ENCODE data around the gene CHST11. TPM values are rescaled to one million over a fixed set of nuclear protein-coding genes. Genes with fewer than 3 reads are reported as not detected.

Gene CHST11
- total RNA-seq, 1 experiment from 2014 or later: 3.8 TPM

DNA sequence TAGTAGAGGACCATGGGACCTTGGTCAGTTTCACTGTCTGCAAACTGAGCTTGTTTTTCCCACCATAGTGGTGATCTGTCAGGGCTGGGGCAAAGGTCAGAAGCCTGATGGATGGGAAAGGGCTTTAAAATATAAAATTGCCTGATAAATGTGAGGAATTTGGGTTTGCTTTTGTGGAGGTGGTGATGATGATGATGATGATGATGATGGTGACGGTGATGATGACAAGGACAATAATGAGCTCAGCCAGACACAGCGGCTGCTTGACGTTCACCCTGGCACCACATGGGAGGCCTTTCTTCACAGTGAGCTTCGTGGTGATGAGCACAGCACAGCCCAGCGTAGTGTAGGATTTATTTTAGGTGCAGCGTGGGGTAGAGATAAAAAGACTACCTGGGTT lies 257.6 kb downstream of the CHST11 start:
- DNase-seq (ENCODE audit: low spot score): no peak

- DNase-seq (ENCODE audit: low spot score): no peak
Observed at GRCh38 chr12:104716172-104716571, 259.4 kb downstream of the CHST11 start.

DNA sequence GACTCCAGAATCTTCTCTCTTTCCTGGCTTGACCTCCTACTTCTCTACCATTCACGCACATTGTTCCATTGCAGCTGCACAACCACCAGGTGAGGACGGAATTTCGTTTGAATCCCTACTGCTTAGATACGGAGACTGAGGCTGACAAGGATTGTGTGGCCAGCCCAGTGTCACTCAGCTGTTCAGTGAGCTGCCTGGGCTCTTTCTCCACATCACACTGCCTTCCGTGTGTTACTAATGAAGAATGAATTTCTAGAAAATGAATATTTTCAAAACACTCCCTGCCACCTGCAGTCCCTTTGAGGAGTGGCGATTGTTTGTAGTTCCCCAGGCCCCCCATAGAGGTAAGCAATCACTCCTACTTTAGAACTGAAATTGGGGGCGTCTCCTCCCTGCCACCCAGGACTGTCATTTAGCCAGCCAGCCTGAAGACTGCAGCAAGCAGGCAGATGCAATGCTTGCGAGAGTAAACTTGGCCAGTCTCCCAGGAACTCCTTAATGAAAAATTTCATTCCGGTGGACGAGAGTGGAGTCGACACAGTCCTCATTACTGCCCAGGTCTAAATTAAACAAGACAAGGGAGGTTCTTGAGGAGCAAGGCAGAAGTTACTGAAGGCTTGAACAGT lies 261.7 kb downstream of the CHST11 start:
- no peak for DNase-seq (ENCODE audit: low spot score)

DNA sequence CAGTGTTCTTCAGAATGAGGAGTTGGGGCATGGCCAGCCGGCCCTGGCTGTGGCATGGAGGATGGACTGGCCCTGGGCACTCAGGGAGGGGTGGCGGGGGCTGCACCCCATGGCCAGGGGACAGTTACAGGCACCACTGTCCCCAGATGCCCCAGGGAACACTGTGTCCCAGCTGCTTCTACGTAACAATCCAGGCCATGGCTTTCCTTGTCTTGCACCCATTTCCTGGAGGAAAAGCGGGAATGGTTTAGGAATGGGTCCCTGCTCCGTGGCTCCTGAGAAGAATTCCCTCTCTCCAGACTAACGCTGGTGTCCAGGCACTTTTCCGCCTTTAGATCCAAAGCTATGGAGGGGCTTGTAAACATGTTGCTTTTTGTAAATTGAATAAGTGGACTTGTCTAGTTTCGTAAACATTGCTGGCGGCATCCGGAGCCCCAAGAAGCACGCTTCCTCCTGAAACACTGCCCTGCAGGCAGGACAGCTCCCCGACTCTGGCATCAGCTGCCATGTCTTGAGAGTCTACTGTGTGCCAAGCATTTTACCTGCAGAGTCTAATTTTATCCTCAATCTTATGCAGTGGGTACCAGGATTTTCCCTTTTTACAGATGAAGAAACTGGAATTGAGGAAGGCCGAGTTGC lies 263.1 kb downstream of the CHST11 start:
- no peak for DNase-seq (ENCODE audit: low spot score)

DNA sequence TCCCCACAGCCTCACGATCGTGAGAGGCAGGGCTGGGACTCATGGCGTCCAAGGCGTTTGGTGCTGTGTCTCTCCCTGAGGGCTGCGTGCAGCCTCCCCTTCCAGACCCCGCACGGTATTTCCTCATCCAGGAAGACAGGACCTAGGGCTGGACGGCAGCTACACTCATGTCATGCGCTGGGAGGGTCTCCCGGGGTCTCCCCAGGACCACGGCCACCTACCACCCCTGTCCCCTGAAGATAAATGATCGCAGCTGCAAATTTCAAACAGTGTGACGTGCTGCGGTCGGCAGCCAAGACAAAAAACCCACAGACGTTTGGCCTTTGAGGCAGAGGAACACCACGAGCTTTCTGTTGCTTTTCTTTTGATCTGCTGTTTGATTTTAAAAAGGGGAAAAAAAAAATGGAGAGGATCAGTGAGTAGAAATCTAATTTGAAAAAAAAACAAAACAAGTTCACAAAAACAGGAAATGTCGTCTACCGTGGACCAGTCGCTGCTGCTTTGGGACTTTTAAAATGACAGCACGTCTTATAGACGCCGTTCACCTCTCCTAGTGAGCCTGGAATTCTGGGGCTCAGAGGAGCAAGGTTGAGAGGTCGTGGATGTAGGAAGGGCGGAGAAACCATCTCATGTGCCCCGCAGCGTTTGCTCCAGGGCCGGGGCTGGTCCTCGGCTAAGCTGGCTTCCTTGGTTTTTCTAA lies 263.7 kb downstream of the CHST11 start:
- DNase-seq (ENCODE audit: low spot score): no peak

GRCh38 chr12:104721039-104721405 lies 264.3 kb downstream of the CHST11 start:
- no peak for DNase-seq (ENCODE audit: low spot score)

DNA sequence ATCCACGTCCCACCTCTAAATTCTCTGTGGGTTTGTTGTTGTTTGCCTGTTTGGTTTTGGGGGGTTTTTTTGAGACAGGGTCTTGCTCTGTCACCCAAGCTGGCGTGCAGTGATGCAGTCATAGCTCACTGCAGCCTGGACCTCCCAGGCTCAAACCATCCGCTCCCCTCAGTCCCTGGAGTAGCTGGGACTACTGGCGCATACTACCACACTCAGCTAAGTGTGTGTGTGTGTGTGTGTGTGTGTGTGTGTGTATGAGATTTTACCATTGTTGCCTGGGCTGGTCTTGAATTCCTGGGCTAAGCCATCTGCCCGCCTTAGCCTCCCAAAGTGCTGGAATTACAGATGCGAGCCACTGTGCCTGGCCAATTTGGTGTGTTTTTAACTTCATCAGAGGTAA lies 265.2 kb downstream of the CHST11 start:
- no peak for DNase-seq (ENCODE audit: low spot score)

GRCh38 chr12:104722601-104723534 lies 266.1 kb downstream of the CHST11 start:
- no peak for DNase-seq (ENCODE audit: low spot score)

GRCh38 chr12:104723895-104724294 lies 267.1 kb downstream of the CHST11 start:
- no peak for DNase-seq (ENCODE audit: low spot score)

- no peak for DNase-seq (ENCODE audit: low spot score)
Observed at GRCh38 chr12:104724992-104725585, 268.3 kb downstream of the CHST11 start.

DNA sequence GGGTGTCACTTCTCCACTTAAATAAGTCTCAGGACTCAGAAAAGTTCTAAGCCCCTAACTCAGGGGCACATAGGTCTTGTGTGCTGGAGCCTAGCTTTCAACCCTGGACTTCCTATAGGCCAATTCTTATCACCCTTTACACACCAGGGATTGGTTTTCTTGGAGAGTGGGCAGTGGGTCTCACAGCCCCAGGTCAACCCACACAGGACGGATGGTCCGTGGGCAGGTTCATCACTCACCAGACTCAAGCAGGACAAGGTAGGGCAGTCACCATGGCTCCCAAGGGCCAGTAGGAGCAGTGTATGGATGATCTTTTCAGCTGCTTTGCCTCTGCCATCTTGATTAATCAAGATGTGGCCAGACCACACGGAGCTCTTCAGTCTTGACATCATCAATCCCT lies 268.9 kb downstream of the CHST11 start:
- no peak for DNase-seq (ENCODE audit: low spot score)

GRCh38 chr12:104727726-104728465 lies 271.1 kb downstream of the CHST11 start:
- no peak for DNase-seq (ENCODE audit: low spot score)

DNA sequence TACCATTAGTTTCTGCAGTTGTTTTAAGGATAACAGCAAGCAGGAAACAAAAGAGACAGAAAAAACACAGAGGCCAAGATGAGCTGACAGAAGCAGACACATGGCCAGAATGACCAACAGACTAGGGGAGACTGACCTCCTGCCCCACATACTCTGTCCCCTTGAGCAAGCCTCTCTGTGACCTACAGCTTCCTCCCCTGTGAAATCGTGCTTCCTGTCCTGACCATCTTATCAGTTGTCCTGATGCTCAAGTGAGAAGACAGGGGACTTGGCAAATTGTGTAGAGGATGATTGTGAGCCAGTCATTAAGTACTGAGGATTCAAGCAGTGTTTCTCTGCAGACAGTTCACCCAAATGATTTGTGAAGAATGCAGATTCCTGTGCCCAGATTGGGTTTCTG lies 272.3 kb downstream of the CHST11 start:
- no peak for DNase-seq (ENCODE audit: low spot score)

DNA sequence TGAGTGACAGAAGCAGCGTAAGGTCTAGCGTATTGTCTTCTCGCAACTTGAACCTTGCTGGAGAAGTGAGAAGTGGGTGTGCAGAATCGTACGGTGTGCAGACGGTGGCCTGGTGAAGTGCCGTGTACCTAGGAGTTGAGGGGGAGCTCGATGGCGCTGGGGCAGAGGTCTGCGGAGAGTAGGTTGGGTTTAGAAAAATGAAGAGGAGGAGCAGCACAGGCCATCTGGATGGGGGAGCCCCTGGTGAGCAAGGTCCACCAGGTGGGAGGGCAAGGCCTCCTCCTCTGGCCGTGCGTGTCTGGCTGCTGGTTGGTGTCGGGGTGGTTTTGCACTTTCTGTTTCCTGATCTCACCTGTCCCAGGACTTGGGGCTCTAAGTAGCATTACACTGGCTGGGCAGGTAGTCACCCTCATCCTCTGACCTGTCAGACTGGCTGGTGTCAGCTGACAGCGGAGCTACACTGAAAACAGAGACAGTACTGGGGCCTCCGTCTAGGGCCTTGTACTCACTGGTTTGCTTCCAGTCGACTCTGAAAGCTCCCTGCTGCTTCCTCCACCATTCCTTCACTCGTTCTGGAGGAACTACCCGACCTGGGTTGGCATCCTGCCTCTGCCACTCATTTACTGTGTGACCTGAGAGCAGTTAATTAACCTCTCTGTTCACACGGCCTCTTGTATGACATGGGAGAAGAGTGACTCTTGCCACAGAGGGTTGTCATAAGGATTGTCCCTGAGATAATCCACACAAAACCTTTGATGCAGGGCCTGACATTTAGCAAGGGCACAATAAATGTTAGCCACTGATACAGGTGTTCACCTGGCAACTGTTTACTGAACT lies 273.1 kb downstream of the CHST11 start:
- DNase-seq (ENCODE audit: low spot score): no peak

GRCh38 chr12:104730763-104731162 lies 274.0 kb downstream of the CHST11 start:
- DNase-seq (ENCODE audit: low spot score): no peak

DNA sequence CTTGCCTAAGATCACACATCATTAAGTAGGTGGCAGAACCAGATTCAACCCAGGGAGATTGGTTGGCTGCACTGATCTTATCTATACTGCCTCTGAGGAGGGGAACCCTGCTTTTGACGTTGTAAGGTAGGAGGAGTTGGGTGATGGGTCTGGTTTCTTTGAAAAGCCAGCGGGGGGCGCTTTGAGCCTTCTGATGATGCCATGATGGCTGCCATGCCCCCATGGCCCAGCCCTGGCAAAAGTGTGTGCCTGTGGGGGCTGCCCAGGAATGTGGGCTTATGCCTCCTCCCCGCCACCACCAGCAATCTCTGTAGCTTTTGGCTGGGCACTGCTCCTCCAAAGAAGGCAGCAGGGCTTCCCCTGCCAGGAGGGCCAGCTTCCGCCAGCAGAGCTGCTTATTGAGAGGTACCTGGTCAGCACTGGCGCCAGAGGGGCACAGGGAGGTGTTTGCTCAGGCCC lies 277.0 kb downstream of the CHST11 start:
- peak; percentile 48 for DNase-seq (ENCODE audit: low spot score)

GRCh38 chr12:104734541-104735095 lies 277.9 kb downstream of the CHST11 start:
- DNase-seq (ENCODE audit: low spot score): no peak

- DNase-seq (ENCODE audit: low spot score): no peak
Observed at GRCh38 chr12:104735801-104736200, 279.1 kb downstream of the CHST11 start.

- DNase-seq (ENCODE audit: low spot score): no peak
Observed at GRCh38 chr12:104736307-104736706, 279.6 kb downstream of the CHST11 start.
